Eye (tissue), 1 donor: ENCODE results near the gene EMID1.

Experiments
- DNase-seq: peaks from one replicate; pipeline ENCODE4 v3.0.0-alpha.2; 2015

The EMID1 gene

DNA sequence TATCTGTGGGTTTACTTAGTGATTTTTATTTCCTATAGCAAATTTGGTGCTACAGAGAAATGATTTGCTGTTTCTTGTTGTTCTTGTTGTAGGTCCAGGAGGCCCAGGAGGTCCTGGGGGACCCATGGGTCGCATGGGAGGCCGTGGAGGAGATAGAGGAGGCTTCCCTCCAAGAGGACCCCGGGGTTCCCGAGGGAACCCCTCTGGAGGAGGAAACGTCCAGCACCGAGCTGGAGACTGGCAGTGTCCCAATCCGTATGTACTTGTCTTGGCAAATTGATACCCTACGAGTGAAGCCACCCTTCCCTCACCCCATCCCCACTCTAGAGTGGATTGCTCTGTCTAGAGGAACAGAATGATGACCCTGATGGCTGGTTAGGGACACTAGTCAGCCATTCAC lies 92.9 kb downstream of the EMID1 start:
- no peak for DNase-seq

DNA sequence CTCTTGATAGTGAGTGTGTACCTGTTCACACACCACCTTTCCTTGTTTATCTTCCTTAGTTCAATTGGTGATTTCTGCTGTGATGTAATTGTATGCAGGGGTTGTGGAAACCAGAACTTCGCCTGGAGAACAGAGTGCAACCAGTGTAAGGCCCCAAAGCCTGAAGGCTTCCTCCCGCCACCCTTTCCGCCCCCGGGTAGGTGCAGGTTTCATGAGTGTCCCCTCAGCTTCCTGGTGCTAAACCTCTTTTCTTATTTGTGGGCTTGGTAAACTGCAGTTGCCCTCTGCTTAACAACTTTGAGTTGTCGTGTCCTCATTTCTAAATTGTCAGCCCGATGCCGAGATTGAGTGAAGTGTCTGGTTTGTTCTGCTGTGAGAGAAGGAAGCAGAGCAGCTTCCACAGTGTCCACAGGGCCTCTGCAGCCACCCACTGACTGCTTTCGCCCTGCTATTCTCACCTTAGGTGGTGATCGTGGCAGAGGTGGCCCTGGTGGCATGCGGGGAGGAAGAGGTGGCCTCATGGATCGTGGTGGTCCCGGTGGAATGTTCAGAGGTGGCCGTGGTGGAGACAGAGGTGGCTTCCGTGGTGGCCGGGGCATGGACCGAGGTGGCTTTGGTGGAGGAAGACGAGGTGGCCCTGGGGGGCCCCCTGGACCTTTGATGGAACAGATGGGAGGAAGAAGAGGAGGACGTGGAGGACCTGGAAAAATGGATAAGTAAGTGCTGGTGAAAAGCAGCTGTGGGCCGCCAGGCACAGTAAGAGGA lies 93.6 kb downstream of the EMID1 start:
- no peak for DNase-seq

- no peak for DNase-seq
Measured at GRCh38 chr22:29300467-29300806, 94.7 kb downstream of the EMID1 start.

GRCh38 chr22:29300807-29301601 lies 95.3 kb downstream of the EMID1 start:
- peak; percentile 8 for DNase-seq

- peak; percentile 14 for DNase-seq
Measured at GRCh38 chr22:29301716-29302401, 96.2 kb downstream of the EMID1 start.

DNA sequence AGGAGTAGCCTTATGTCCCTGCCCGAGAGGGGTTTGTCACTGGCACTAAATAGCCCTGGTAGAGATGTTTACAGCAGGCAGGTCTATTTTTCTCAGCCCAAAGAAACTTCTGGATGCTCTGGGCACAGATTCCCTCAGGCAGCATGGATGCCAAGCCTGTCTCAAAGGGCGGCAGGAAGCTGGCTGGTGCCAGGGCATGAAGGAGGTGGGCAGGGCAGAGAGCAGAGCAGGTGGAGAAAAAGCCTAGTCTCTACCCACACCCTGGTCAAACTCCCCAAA lies 96.6 kb downstream of the EMID1 start:
- no peak for DNase-seq

GRCh38 chr22:29302681-29303465 lies 97.2 kb downstream of the EMID1 start:
- DNase-seq = peak; percentile 29

DNA sequence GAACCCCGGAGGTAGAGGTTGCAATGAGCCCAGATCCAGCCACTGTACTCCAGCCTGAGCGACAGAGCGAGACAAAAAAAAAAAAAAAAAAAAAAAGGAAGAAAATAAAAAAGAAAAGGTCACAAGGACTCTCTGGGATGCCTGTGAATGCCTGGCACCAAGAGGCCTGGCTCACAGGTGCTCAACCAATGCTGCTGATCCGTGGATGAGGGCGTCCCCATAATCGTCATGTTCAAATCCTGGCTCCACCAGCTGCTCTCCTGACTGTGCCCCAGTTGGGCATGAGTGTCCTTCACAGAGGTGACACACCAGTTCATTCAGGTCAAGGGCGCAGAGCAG lies 100.1 kb downstream of the EMID1 start:
- no peak for DNase-seq

GRCh38 chr22:29306175-29306834 lies 100.6 kb downstream of the EMID1 start, which contains the start of gene GAS2L1:
GAS2L1 (plus strand) TSS chr22:29306650; CDS start chr22:29308106, 1,456 bp downstream.
- DNase-seq = peak; percentile 87

- DNase-seq = peak; percentile 91
Measured at GRCh38 chr22:29306835-29307595, 101.3 kb downstream of the EMID1 start.

DNA sequence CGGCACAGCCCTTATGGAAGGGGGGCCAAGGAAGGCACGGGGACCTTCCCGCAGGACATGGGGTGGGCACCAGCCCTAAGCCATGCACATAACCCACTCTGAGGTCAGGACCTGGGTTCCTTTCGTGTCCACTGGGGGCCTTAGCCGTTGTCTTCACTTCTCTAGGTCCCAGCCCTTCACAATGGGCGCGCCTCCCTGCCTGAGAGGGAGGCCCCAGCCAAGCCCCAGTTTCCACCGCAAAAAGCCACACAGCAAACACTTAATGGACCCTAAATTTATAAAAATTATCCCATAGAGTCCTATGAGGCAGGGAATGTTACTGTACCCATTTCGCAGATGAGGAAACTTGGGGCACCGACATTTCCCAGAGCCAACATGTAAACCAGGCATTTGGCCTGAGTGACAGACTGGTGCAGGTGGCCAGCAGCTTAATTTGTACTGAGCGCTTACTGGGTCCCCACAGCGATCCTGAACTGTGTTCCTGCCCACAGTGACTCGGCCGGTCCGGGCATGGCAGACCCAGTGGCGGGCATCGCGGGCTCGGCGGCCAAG lies 102.0 kb downstream of the EMID1 start:
- DNase-seq = no peak

- DNase-seq = no peak
Measured at GRCh38 chr22:29308148-29308790, 102.6 kb downstream of the EMID1 start.

- no peak for DNase-seq
Measured at GRCh38 chr22:29308791-29309262, 103.1 kb downstream of the EMID1 start.
